KMS-11 (cell line): ENCODE data around the gene FAM24B.

Experiments used
- H2AFZ ChIP-seq: fragments of 200-600 bp; sonication (generic); 2 replicates; pipeline ENCODE4 v1.6.1; 2016; ENCODE audit warnings: antibody characterized with exemption, mixed run types, low read depth
- H3K27ac ChIP-seq: fragments of 200-600 bp; sonication (generic); 2 replicates; pipeline ENCODE4 v1.6.1; 2016; ENCODE audit warnings: mild to moderate bottlenecking, mixed run types
- H3K27me3 ChIP-seq: fragments of 200-600 bp; sonication (generic); 2 replicates; pipeline ENCODE4 v1.6.1; 2017; ENCODE audit warnings: mild to moderate bottlenecking, low read depth, mixed run types, moderate library complexity; ENCODE audit not compliant: insufficient read depth
- H3K36me3 ChIP-seq: fragments of 200-600 bp; sonication (generic); 2 replicates; pipeline ENCODE4 v1.6.1; 2017; ENCODE audit warnings: mild to moderate bottlenecking, mixed run types; ENCODE audit not compliant: insufficient read depth
- H3K4me1 ChIP-seq: fragments of 200-600 bp; sonication (generic); 2 replicates; pipeline ENCODE4 v1.6.1; 2016; ENCODE audit warnings: mild to moderate bottlenecking, low read depth, mixed run types; ENCODE audit not compliant: poor library complexity, severe bottlenecking
- H3K4me2 ChIP-seq: fragments of 200-600 bp; sonication (generic); 2 replicates; pipeline ENCODE4 v1.7.0; 2016; ENCODE audit warnings: mild to moderate bottlenecking, mixed run types
- H3K4me3 ChIP-seq: fragments of 200-600 bp; sonication (generic); IDR thresholded peaks from 2 replicates; pipeline ENCODE4 v1.6.1; 2017; ENCODE audit warnings: low read depth, low read length, mixed read lengths; ENCODE audit not compliant: insufficient read depth
- H3K79me2 ChIP-seq: fragments of 200-600 bp; sonication (generic); 2 replicates; pipeline ENCODE4 v1.6.1; 2016; ENCODE audit warnings: low read depth, mixed run types; ENCODE audit not compliant: insufficient read depth
- H3K9ac ChIP-seq: fragments of 200-600 bp; sonication (generic); 2 replicates; pipeline ENCODE4 v1.6.1; 2016; ENCODE audit warnings: mild to moderate bottlenecking, mixed run types
- H4K20me1 ChIP-seq: fragments of 200-600 bp; sonication (generic); 2 replicates; pipeline ENCODE4 v1.6.1; 2016; ENCODE audit warnings: mild to moderate bottlenecking, mixed run types; ENCODE audit not compliant: insufficient read depth
- TF ChIP-seq, protein P1 (sequence below): fragments of 200-600 bp; sonication (generic); conservative IDR thresholded peaks from 2 replicates; pipeline ENCODE4 v1.6.1; 2017; ENCODE audit warnings: low read depth, mild to moderate bottlenecking, antibody characterized with exemption, low read length, moderate library complexity, mixed read lengths

FAM24B gene

DNA sequence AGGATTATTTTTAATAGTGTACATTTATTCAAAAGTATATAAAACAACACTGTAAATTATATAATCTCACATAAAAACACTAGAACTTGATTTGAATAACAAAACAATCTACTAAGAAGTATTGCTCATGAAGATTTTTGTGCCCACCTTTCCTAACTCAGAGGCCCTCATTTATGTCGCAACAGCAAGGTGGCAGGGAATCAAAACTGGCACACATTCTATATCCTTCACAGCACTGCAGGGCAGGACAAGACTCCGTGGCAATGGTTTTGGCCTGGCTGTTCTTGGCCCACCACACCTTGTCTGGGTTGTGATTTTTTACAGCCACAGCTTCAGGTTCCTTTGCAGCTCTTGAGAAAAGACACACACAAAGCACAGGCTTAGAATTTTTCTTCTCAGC lies 30.3 kb downstream of the FAM24B start:
- no peak overlapping the region for H3K4me3 ChIP-seq
- no peak overlapping the region for H2AFZ ChIP-seq
- no peaks in the 10 kb centered on the region for H3K27me3 ChIP-seq
- TF ChIP-seq, protein P1, sequence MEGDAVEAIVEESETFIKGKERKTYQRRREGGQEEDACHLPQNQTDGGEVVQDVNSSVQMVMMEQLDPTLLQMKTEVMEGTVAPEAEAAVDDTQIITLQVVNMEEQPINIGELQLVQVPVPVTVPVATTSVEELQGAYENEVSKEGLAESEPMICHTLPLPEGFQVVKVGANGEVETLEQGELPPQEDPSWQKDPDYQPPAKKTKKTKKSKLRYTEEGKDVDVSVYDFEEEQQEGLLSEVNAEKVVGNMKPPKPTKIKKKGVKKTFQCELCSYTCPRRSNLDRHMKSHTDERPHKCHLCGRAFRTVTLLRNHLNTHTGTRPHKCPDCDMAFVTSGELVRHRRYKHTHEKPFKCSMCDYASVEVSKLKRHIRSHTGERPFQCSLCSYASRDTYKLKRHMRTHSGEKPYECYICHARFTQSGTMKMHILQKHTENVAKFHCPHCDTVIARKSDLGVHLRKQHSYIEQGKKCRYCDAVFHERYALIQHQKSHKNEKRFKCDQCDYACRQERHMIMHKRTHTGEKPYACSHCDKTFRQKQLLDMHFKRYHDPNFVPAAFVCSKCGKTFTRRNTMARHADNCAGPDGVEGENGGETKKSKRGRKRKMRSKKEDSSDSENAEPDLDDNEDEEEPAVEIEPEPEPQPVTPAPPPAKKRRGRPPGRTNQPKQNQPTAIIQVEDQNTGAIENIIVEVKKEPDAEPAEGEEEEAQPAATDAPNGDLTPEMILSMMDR: no peak
- no peaks in the 10 kb centered on the region; the same call in 1 of the 2 replicates for H3K79me2 ChIP-seq
- H3K4me1 ChIP-seq: peaks cover 18% of the 10 kb centered on the region
- no peak overlapping the region for H3K9ac ChIP-seq
- H4K20me1 ChIP-seq: no peaks in the 10 kb centered on the region
- no peak overlapping the region for H3K4me2 ChIP-seq
- H3K27ac ChIP-seq: no peak overlapping the region
- no peaks in the 10 kb centered on the region for H3K36me3 ChIP-seq

DNA sequence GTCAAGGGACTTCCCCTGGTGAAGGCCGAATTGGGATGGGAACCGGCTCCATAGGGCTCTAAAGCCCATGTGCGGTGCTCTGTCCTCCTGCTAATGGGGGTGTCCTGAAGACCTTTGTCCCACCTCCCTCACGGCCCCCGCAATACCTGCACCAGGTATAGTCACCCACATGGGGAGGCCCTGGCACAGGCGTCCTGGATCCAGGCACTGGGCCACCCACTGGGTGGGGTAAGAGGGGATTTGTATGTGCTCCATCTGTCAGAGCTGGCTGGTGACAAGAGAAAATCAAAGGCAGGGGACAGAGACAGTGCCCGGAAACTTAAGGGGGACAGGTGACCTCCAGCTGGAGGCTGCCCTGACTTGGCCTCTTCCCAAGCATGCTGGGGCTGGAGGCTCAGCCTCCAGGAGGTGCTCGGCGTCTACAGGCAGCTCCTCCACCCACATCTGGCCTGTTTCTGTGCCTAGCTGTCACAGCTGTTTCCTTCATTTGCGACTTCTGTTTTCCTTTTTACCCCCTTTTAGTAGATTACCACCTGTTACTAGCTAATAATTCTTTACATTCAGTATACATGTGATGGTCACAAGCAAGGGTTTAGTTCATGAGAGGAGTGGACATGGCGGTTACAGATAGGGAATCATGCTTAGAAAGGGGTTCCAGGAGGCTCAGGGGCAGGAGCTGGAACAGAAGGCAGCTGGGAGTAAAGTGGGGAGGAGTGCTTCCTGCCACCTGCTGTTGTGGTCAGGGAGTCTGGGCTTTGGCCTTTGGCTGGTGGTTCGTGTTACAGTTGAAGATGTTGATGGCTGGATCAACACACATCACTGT lies 31.4 kb downstream of the FAM24B start:
- Histone ChIP-seq H3K36me3 (no peaks in the 10 kb centered on the region), H3K27ac (no peak overlapping the region)

DNA sequence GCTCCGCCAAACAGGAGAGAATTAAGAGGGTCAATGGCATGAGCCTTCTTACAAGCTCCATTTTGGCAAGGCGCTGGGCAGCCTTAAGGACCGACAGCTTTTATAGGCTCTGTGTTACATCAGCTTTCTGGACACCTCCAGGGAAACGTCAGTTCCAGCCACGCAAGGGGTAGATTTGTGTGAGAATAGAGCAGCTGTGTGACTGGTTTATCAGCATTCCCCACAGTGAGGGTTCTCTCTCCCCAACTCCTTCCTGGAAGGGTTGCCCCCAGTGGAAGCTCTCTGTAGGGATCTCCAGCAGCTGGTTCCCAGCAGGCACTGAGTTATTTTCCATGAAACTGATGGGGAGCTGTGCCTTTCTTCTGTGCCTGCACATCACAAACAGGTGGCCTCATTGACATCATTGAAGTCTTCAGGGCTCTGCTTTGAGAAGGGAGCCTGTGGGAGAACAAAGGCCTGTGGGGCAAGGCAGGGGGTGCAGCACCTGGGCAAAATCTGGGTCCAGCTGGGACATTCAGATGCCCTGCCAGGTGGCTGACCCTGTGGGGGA lies 33.5 kb downstream of the FAM24B start, which contains the start of gene CUZD1:
Gene CUZD1 (minus strand): TSS at position 75 of the 550 bp plus-strand sequence. CDS start 14 bp downstream, at position 61.
- peaks cover 11% of the 10 kb centered on the region for H3K4me1 ChIP-seq
- no peaks in the 10 kb centered on the region for H3K27me3 ChIP-seq
- TF ChIP-seq, protein P1: no peak
- H2AFZ ChIP-seq: no peak within 1 kb of the TSS
- no peak within 1 kb of the TSS for H3K4me3 ChIP-seq
- H3K36me3 ChIP-seq: no peaks in the 10 kb centered on the region
- no peaks in the 10 kb centered on the region for H4K20me1 ChIP-seq
- H3K27ac ChIP-seq: no peak within 1 kb of the TSS
- no peaks in the 10 kb centered on the region for H3K79me2 ChIP-seq
- no peak within 1 kb of the TSS for H3K9ac ChIP-seq
- no peak within 1 kb of the TSS for H3K4me2 ChIP-seq

More for the DNA sequence above, 31.4 kb downstream of the FAM24B start:
- Histone ChIP-seq H3K27me3 (no peaks in the 10 kb centered on the region), H3K9ac (no peak overlapping the region), H3K79me2 (no peaks in the 10 kb centered on the region), H2AFZ (no peak overlapping the region), H4K20me1 (no peaks in the 10 kb centered on the region), H3K4me1 (peaks cover 11% of the 10 kb centered on the region), H3K4me3 (no peak overlapping the region), H3K4me2 (no peak overlapping the region)
- TF ChIP-seq, protein P1: no peak

DNA sequence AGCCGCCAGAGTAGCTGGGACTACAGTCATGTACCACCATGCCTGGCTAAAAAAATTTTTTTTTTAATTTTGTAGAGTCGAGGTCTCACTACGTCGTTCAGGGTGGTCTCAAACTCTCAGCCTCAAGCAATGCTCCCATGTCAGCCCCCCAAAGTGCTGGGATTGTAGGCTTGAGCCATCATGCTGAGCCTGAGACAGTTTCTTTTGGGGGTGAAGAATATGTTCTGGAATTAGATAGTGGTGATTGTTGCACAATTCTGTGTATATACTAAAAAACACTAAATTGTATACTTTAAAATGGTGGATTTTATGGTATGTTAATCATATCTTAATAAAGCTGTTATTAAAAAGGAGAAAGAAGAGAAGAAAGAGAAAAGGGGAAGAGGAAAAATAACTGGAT lies 35.2 kb downstream of the FAM24B start:
- Histone ChIP-seq H3K27me3 (no peaks in the 10 kb centered on the region), H3K4me1 (peaks cover 10% of the 10 kb centered on the region), H3K27ac (no peak overlapping the region), H3K4me2 (no peak overlapping the region), H3K36me3 (no peaks in the 10 kb centered on the region), H3K79me2 (no peaks in the 10 kb centered on the region), H2AFZ (no peak overlapping the region), H3K4me3 (no peak overlapping the region), H3K9ac (no peak overlapping the region), H4K20me1 (no peaks in the 10 kb centered on the region)
- TF ChIP-seq, protein P1: no peak
